ENCODE measurements around the gene EPS8L1.
"Not testable (repeated sequence)": the region's sequence is repeated elsewhere in the genome, so short reads cannot be mapped to it uniquely, and the experiment has no call there.

Gene EPS8L1

GRCh38 chr19:55034751-55035150, 40.9 kb upstream of the EPS8L1 start:
- TF ChIP-seq CTCF (IDR thresholded peaks at IDR 0.05; ENCODE audit: insufficient read depth, low read length, poor library complexity, severe bottlenecking): no peak
- H3K4me3 ChIP-seq (replicated peaks; ENCODE audit: low read depth, low read length): no peak overlapping the region
- no peak for DNase-seq (ENCODE audit: extremely low read depth, insufficient read length)
- H3K36me3 ChIP-seq (ENCODE audit: control insufficient read depth, insufficient read depth, low read length): no peaks in the 10 kb centered on the region
- no peaks in the 10 kb centered on the region for H3K27me3 ChIP-seq (replicated peaks; ENCODE audit: control insufficient read depth, insufficient read depth, low read length)

DNA sequence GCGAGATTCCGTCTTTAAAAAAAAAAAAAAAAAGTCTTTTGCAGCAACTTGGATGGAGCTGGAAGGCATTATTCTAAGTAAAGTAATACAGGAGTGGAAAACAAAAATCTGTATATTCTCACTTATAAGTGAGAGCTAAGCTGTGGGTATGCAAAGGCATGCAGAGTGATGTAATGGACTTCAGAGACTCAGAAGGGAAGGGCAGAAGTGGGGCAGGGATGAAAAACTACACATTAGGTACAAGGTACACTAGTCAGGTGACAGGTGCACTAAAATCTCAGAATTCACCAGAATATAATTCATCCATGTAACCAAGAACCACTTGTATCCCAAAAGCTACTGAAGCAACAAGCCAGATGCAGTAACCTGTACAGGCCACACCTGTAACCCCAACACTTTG, 39.6 kb upstream of the EPS8L1 start:
- Histone ChIP-seq H3K27me3 (replicated peaks; ENCODE audit: control insufficient read depth, insufficient read depth, low read length) (no peaks in the 10 kb centered on the region), H3K36me3 (ENCODE audit: control insufficient read depth, insufficient read depth, low read length) (no peaks in the 10 kb centered on the region), H3K4me3 (replicated peaks; ENCODE audit: low read depth, low read length) (no peak overlapping the region)
- no peak for TF ChIP-seq CTCF (IDR thresholded peaks at IDR 0.05; ENCODE audit: insufficient read depth, low read length, poor library complexity, severe bottlenecking)
- DNase-seq (ENCODE audit: extremely low read depth, insufficient read length): no peak

DNA sequence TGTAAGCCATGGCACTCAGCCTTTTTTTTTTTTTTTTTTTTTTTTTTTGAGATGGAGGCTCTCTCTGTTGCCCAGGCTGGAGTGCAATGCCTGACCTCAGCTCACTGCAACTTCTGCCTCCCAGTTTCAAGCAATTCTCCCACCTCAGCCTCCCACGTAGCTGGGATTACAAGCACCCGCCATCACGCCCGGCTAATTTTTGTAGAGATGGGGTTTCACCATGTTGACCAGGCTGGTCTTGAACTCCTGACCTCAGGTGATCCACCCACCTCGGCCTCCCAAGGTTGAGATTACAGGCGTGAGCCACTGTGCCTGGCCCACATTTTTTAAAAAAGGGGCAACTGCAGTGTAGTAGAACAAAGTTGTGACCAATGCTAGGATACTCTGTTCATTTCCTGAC, 38.1 kb upstream of the EPS8L1 start:
- H3K27me3 ChIP-seq (replicated peaks; ENCODE audit: control insufficient read depth, insufficient read depth, low read length); DNase-seq (ENCODE audit: extremely low read depth, insufficient read length); H3K4me3 ChIP-seq (replicated peaks; ENCODE audit: low read depth, low read length); H3K36me3 ChIP-seq (ENCODE audit: control insufficient read depth, insufficient read depth, low read length): not testable (repeated sequence)

- not testable (repeated sequence) for H3K27me3 ChIP-seq (replicated peaks; ENCODE audit: control insufficient read depth, insufficient read depth, low read length); H3K4me3 ChIP-seq (replicated peaks; ENCODE audit: low read depth, low read length); H3K36me3 ChIP-seq (ENCODE audit: control insufficient read depth, insufficient read depth, low read length); DNase-seq (ENCODE audit: extremely low read depth, insufficient read length)
These were observed 35.0 kb upstream of the EPS8L1 start for GRCh38 chr19:55040654-55041053.

- H3K27me3 ChIP-seq (replicated peaks; ENCODE audit: control insufficient read depth, insufficient read depth, low read length): no peaks in the 10 kb centered on the region
- no peak for DNase-seq (ENCODE audit: extremely low read depth, insufficient read length)
- H3K36me3 ChIP-seq (ENCODE audit: control insufficient read depth, insufficient read depth, low read length): peaks cover 9% of the 10 kb centered on the region
- no peak overlapping the region for H3K4me3 ChIP-seq (replicated peaks; ENCODE audit: low read depth, low read length)
- TF ChIP-seq CTCF (IDR thresholded peaks at IDR 0.05; ENCODE audit: insufficient read depth, low read length, poor library complexity, severe bottlenecking): no peak
These were observed 34.4 kb upstream of the EPS8L1 start for GRCh38 chr19:55041244-55041626.

GRCh38 chr19:55041627-55042343, 33.9 kb upstream of the EPS8L1 start:
- Histone ChIP-seq H3K4me3 (replicated peaks; ENCODE audit: low read depth, low read length) (no peak overlapping the region), H3K27me3 (replicated peaks; ENCODE audit: control insufficient read depth, insufficient read depth, low read length) (no peaks in the 10 kb centered on the region), H3K36me3 (ENCODE audit: control insufficient read depth, insufficient read depth, low read length) (peaks cover 9% of the 10 kb centered on the region)
- DNase-seq (ENCODE audit: extremely low read depth, insufficient read length): no peak
- TF ChIP-seq CTCF (IDR thresholded peaks at IDR 0.05; ENCODE audit: insufficient read depth, low read length, poor library complexity, severe bottlenecking): no peak

DNA sequence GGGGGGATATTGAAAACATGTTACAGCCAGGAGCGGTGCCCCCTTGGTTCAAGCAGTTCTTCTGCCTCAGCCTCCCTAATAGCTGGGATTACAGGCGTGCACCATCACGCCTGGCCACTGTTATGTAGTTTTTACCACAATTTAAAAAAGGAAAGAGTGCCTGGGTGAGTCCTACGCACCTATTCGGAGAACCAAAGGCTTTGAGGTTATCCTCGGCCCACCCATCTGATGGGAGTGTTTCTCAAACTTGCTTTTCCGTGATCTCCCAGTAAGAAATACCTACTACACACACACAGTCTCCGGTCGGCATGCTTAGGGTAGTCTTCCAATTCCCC, 33.4 kb upstream of the EPS8L1 start:
- DNase-seq (ENCODE audit: extremely low read depth, insufficient read length): no peak
- Histone ChIP-seq H3K27me3 (replicated peaks; ENCODE audit: control insufficient read depth, insufficient read depth, low read length) (no peaks in the 10 kb centered on the region), H3K36me3 (ENCODE audit: control insufficient read depth, insufficient read depth, low read length) (peaks cover 14% of the 10 kb centered on the region), H3K4me3 (replicated peaks; ENCODE audit: low read depth, low read length) (no peak overlapping the region)
- no peak for TF ChIP-seq CTCF (IDR thresholded peaks at IDR 0.05; ENCODE audit: insufficient read depth, low read length, poor library complexity, severe bottlenecking)
